CD4-positive, alpha-beta T cell treated with Interleukin-4 for 4 hours (primary cell): ENCODE results near the gene FAM184A.
A peak's percentile ranks its signal among the peaks of the same experiment; 100 is the strongest.
"Not testable (repeated sequence)": the region's sequence is repeated elsewhere in the genome, so short reads cannot be mapped to it uniquely, and the experiment has no call there.

Source experiments
- DNase-seq: peaks from one replicate; pipeline ENCODE4 v3.0.0-alpha.2; 2020

Gene FAM184A, protein sequence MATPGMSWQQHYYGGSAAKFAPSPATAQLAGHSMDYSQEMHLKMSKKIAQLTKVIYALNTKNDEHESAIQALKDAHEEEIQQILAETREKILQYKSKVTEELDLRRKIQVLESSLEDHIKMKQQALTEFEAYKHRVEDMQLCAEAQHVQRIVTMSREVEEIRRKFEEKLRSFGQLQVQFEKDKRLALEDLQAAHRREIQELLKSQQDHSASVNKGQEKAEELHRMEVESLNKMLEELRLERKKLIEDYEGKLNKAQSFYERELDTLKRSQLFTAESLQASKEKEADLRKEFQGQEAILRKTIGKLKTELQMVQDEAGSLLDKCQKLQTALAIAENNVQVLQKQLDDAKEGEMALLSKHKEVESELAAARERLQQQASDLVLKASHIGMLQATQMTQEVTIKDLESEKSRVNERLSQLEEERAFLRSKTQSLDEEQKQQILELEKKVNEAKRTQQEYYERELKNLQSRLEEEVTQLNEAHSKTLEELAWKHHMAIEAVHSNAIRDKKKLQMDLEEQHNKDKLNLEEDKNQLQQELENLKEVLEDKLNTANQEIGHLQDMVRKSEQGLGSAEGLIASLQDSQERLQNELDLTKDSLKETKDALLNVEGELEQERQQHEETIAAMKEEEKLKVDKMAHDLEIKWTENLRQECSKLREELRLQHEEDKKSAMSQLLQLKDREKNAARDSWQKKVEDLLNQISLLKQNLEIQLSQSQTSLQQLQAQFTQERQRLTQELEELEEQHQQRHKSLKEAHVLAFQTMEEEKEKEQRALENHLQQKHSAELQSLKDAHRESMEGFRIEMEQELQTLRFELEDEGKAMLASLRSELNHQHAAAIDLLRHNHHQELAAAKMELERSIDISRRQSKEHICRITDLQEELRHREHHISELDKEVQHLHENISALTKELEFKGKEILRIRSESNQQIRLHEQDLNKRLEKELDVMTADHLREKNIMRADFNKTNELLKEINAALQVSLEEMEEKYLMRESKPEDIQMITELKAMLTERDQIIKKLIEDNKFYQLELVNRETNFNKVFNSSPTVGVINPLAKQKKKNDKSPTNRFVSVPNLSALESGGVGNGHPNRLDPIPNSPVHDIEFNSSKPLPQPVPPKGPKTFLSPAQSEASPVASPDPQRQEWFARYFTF

DNA sequence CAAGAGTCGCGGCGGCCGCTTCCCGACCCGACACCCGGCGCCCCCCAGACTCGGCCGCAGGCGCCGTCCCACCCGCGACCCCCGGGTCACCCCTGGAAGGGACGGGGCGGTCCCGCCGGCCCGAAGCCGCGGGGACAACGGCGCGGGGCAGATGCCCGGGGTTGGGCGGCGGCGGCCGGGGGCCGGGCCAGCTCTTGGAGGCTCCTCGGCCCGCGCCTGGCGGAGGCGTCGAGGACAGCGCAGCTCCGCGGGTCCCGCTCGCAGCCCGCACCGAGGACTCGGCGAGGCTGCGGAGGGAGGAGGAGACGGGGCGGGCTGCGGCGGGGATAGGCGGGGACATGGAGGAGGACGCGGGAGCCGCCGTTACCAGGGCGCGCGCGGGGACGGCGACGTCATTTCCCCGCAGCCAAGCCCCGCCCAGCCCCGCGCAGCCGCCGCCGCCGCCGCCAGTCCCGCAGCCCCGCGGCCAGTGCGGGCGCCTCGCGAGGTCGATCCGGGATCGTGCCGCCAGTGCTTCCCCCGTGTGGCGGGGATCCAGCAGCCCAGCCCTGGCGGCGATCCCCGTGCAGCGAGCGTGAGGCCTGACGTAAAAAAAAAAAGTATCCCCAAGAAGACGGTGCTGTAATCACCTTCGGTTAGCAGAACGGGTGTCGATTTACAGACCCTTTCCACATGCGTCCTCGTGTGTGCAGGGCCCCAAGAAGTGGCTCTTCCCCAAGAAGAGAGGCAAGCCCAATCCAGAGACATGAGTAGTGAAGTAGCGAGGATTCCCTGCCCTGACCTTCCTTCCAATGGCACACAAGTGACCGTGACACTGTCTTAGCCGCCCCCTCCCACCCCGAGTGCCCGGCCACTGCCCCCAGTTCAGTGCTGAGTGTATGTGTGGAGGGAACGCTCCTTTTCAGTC is at the start of gene FAM184A:
TSS of gene FAM184A (minus strand) at position 289 of the 907 bp plus-strand sequence. CDS start 365 bp downstream, outside the sequence.
- peak; percentile 59 for DNase-seq

- DNase-seq, result no peak
These were observed 49.2 kb upstream of the FAM184A start for GRCh38 chr6:119127627-119128026.

- DNase-seq, result no peak
These were observed 48.4 kb upstream of the FAM184A start for GRCh38 chr6:119126826-119127225.

GRCh38 chr6:119126140-119126539 is 47.7 kb upstream of the FAM184A start:
- DNase-seq, result no peak

DNA sequence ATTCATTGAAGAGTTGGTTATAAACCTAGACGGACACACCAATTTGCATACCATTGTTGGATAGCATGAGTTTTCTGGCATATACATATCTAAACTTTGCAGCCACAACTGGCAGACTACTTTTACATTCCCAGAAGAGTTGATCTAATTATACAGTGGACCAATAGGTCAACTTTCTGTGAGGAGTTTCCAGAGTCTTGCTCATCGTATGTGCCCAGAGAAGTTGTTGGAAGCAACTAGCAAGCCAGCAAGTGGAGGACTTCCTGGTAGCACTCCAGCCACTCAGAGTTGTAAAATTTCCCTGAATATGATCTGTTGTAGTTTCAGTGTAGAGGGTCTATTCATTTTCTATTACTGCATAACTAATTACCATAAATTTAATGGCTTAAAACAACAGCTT is 47.1 kb upstream of the FAM184A start:
- DNase-seq, result no peak

DNA sequence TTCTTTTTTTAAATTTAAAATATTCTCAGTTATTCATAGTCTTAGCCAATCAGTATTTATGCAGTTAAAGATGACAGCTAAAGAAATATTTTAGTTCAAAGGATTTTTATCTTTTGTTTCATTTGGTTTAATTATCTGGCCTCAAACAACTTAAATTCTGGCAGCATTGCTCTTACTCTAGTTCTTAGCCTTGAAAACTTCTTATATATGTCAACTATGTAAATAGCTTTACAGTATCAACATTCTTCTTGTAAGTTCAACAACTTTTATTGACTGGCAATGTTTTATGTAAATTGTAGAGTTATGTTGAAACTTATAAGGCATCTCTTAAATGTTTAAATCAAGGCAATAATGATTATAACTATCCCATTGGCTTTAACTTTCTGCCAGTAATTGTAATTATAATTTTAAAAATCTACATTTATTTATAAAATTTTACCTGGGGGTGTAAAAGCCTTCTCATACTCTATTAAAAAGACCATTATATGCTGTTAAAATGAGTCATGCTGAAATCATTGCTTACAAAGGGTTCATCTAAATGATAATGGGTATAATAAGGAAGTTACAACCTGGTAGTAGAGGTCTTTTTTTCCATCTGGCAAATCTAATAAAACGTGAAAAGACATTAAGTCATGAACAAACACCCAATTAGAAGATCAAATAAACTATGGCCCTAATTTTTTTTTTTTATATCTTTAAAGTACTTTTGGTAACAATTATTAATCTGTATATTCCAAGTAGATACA is 45.8 kb upstream of the FAM184A start:
- DNase-seq, result no peak

GRCh38 chr6:119122336-119122735 is 43.9 kb upstream of the FAM184A start:
- no peak for DNase-seq

DNA sequence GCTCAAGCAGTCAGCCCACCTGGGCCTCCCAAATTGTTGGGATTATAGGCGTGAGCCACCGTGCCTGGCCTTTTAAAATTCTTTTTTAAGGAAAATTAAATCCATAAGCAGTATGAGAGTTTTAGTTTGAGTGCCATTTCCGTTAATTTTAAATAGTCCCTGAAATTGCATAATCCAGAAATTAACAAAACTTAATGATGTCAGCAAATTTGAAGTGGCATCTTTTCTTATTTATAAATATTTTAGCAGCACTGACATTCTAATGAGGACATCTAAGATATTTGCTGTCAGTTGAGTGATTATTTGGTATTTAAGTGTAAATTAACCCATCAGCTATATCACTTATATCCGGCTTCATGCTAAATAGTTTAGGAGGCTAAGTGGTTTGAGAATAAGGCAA is 42.9 kb upstream of the FAM184A start:
- DNase-seq, result no peak

- DNase-seq, result no peak
These were observed 41.5 kb upstream of the FAM184A start for GRCh38 chr6:119119989-119120388.

GRCh38 chr6:119119062-119119461 is 40.6 kb upstream of the FAM184A start:
- DNase-seq, result not testable (repeated sequence)

- DNase-seq, result no peak
These were observed 38.3 kb upstream of the FAM184A start for GRCh38 chr6:119116712-119117281.

GRCh38 chr6:119113961-119114360 is 35.5 kb upstream of the FAM184A start:
- no peak for DNase-seq

DNA sequence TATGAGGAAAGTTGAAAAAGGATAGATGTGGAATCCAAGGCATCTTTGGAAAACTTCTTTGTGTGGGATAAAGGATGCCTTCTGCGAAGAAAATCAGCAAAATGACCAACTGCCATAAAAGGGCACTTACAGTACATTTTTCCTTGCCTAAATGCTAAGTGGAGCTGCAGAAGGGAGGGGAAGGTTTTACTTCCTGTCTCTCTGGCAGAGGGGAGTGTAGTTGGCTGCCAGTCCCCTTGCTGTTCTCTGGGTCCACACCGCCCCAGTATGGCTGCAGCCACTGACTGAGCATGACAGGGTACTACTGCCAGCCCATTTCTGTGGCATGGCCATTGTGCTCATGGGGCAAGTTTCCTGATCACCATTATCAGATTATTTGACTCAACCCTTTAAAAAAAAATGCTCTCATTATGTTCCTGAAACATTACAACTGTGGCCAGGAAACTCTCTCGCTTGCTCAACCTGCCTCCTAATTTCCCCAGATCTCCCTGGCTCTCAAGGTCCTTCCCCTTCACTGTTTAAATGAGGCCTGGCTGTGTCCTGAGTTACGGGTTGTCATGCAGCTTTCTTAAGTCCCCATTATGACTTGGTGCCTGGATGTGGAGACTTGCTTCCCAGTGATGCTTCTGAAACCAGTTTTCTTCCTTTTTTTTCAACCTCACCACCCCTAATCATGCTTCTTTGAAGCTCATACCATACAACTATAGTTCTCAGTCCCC is 34.5 kb upstream of the FAM184A start:
- DNase-seq, result no peak

DNA sequence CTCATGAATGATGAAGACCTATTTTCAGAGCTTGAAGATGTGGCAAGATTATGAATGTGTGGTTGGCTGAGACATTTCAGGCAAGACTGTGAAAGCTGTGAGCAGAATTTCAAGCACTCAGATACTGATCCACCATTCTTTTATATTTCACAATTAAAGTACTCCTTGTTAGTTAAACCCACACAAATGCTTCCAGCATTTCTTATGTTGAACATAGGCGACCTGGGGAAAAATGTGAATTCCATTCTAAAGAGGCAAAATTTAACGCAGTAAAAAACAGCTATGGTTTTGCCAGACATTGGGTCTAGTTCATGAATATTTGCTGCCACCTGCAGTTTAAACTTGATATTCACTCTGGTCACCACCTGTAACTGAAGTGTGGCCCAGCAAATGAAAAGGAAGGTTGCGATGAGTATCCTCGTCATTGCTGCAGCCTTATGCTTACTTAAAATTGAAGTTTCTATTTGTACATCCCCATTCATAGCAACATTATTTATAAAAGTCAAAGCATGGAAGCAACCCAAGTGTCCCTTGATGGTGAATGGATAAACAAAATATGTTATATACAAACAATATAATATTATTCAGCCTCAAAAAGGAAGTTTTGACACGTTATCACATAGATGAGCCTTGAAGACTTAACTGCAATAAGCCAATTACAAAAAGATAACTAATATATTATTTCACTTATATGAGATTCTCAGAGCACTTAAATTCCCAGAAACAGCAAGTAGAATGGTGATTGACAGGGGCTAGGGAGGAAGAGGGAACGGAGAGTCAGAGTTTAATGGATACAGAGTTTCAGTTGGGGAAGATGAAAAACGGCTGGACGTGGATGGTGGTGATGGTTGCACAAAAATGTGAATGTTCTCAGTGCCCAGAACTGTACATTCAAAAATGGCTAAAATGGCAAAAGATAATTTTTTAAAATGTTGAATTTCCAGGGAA is 32.4 kb upstream of the FAM184A start:
- peak; percentile 66 for DNase-seq

- no peak for DNase-seq
These were observed 31.3 kb upstream of the FAM184A start for GRCh38 chr6:119109654-119110325.

GRCh38 chr6:119108076-119108475 is 29.6 kb upstream of the FAM184A start:
- no peak for DNase-seq

- no peak for DNase-seq
These were observed 26.8 kb upstream of the FAM184A start for GRCh38 chr6:119105282-119105681.

- no peak for DNase-seq
These were observed 24.4 kb upstream of the FAM184A start for GRCh38 chr6:119102901-119103300.

DNA sequence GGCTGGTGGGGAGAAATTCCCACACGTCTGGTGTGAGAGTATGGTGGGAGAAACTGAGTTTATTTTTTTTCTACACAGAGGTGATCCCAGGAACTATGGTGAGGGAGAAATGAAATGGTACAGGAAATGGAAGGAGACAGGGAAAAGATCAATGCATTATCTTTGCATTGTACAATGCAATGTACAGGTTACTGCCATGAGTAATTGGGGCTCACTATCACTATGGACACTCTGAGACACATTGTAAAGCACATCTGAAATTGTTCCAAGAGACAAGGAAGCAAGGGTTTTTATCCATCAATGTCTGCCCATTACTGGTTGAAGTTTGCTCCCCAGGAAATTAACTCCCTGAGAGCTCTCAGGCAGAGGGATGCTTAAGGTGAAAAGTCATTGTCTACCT is 21.7 kb upstream of the FAM184A start:
- no peak for DNase-seq
